Measurements from ENCODE around the gene BCAR3. TPM values are rescaled to one million over a fixed set of nuclear protein-coding genes. Genes with fewer than 3 reads are reported as not detected.
"Not testable (repeated sequence)": the region's sequence is repeated elsewhere in the genome, so short reads cannot be mapped to it uniquely, and the experiment has no call there.

Gene BCAR3
- polyA plus RNA-seq, 1 donor, result 14.5 TPM

DNA sequence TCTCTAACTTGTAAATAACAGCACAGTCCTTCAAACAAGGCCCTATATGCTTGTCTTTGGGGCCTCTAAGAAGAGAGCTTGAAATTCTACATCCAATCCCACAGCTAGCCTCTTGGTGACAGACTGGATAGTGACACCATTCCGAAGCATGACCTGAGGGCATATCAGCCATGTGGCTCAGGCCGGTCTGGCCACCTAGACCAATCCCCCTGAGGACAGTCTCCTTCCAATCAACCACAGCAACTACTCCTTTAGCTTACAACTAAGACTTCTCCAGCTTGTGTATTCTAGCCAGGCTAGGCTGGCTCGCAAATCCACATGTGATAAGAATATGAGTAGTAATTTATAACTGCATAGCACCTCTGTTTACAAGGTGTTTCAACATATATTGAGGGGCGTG lies 14.0 kb downstream of the BCAR3 start:
- DNase-seq, result no peak

GRCh38 chr1:93666613-93667384 lies 14.8 kb downstream of the BCAR3 start:
- no peak for DNase-seq

DNA sequence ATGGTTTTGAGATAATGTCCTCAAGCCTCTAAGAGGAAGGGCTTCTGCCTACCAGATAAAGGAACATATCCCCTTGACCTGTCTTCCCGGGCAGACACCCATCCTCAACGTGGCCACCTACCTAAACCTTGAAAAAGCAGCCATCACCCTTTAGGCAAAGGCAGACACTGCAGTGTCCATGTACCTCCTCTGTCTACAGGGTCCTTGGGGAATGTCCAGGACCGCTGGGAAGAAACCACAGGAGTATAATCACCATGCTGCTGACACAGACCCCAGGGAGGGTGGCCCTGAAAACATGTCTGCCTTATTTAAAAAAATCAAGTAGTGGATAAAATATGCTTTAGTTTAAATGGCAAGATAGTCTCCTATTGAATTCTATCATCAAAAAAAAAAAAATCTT lies 16.6 kb downstream of the BCAR3 start:
- no peak for DNase-seq

- DNase-seq, result no peak
Measured at GRCh38 chr1:93663208-93663614, 18.4 kb downstream of the BCAR3 start.

GRCh38 chr1:93662481-93663207 lies 19.0 kb downstream of the BCAR3 start:
- DNase-seq, result no peak

- no peak for DNase-seq
Measured at GRCh38 chr1:93661829-93662474, 19.7 kb downstream of the BCAR3 start.

DNA sequence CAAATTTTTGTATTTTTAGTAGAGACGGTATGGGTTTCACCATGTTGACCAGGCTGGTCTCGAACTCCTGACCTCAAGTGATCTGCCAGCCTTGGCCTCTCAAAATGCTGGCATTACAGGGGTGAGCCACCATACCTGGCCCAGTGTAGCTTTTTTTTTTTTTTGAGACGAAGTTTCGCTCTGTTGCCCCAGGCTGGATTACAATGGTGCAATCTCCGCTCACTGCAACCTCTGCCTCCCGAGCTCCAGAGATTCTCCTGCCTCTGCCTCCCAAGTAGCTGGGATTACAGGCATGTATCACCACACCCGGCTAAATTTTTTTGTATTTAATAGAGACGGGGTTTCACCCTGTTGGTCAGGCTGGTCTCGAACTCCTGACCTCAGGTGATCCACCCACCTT lies 20.3 kb downstream of the BCAR3 start:
- DNase-seq, result not testable (repeated sequence)

GRCh38 chr1:93659822-93660503 lies 21.7 kb downstream of the BCAR3 start:
- no peak for DNase-seq

DNA sequence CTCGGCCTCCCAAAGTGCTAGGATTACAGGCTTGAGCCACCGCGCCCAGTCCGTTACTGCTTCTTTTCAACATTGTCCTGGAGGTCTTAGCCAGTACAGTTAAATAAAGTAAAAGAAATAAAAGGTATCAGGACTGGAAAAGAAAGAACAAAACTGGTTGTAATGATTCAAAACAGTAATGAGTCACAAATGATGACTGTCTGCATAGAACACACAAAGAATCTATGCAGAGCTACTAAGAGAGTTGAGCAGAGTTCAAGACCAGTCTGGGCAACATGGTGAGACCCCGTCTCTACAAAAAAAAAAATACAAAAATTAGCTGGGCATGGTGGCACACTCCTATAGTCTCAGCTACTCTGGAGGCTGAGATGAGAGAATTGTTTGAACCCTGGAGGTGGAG lies 23.4 kb downstream of the BCAR3 start:
- no peak for DNase-seq

DNA sequence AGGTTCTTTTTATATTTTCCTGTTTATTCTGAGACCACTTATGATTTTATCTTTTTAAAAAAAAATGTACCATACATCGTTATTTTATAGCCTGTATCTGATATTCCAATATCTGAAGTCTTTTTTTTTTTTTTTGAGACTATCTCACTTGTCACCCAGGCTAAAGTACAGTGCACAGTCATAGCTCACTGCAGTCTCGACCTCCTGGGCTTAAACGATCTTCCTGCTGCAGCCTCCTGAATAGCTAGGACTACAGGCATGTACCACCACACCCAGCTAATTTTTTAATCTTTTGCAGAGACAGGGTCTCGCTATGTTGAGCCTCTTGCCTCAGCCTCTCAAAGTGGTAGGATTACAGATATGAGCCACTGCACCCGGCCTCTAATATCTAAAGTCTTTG lies 25.1 kb downstream of the BCAR3 start:
- no peak for DNase-seq

DNA sequence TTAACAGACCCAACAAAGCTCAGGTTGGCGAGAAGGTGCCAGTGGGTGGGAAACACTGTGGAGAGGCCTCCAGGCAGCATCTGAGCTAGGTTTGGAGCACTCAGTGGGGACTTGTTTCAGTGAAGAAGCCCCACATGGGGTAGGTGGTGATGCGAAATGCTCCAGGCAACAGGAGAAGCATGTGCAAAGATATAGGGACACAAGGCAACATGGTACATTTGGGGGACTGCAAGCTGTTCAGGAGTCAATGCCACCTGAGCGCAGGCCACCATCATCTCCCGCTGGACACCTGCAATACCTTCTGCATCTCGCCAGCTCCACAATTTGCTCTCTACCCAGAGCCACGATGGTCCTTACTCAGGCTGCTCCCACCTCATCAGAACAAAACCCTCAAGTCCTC lies 28.0 kb downstream of the BCAR3 start:
- no peak for DNase-seq

DNA sequence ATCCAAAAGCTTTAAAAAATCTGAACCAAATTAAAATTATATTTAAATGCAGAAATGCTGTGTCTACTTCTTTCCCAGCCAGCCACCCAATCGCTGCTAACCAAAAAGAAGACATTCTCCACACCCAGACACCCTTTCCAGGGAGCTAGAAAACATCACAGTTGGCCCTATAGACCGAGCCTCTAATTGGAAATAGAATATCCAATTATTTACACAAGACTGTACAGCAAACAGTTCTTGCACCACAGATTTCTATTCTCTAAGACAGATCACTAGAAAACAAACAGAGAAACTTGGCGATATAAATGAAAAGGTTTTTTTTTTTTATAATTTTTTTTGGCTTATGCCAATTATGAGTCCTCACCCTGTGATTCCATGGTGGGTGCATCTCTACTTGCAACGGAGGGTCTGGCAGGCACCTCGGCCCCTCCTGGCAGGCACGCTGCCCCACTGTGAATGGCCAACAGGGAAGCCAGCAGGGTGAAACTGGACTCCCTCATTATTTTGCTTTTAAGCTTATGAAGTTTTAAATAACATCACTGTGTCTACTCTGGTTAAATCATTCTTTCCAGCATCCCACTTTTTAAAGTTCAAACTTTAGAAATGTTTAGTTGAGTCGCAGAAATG lies 29.2 kb downstream of the BCAR3 start:
- DNase-seq, result no peak

DNA sequence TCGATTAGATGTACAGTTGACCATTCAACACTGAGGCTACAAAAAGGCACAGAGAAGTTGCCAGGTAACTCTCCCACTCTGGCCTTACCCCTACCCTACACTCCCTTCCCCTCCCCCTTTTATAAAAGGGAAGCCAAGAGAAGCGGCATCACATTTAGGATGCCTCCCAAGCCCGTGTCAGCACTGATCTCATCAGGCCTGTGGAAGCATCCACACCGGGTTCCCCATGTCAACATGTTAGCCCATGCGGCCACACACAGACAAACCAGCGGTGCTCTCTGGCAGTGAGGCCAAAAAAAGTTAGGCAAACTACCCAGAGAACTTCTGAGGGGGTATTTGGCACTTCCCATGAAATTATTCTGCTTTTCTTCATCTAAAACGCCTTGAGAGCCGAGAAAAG lies 29.9 kb downstream of the BCAR3 start:
- no peak for DNase-seq

DNA sequence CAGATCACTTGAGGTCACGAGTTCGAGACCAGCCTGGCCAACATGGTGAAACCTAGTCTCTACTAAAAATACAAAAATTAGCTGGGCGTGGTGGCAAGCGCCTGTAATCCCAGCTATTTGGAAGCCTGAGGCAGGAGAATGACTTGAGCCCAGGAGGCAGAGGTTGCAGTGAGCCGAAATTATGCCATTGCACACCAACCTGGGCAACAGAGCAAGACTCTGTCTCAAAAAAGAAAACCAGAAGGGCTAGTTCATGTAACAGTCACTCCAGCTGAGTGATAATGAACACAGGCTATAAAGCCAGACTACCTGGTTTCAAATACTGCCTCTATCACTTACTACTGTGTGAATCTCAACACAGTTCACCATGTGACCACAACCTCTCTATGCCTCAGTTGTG lies 31.5 kb downstream of the BCAR3 start:
- not testable (repeated sequence) for DNase-seq

GRCh38 chr1:93649231-93649630 lies 32.4 kb downstream of the BCAR3 start:
- no peak for DNase-seq

DNA sequence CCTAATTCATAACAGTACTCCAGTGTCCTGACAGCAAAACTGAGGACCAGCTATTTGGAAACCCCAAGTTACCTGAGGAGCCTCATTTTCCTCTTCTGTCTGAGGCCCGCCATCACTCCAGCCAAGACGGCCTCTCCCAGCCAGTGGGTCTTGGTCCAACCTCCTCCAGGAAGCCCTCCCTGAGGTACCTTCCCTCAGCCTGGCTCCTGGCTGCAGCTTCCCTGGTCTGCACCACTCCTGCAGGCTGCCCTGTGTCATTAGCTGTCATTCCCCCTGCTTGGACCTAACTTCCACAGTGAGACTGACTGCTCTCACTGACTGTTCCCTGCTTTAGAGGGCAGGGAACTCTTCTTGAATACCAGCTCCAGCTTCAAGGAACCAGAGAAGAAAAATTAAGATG lies 33.0 kb downstream of the BCAR3 start:
- no peak for DNase-seq

DNA sequence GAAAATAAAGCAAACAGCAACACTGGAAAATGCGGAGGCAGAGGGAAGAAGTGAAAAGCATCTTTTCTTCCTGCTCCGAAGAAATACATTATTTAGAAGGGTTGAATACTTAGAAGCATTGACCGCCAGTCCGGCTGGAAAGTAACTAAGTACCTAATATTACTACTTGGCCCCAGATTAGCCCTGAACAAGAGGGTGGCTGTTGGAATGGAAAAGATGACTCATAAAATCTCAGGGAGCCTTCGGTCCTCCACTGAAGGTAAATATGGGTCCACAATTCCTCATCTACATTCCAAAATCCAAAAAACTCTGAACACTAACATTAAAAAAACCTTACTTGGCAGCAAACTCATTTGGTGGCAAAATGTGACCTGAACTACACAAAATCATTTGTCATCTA lies 40.1 kb downstream of the BCAR3 start:
- no peak for DNase-seq

- DNase-seq, result no peak
Measured at GRCh38 chr1:93640656-93641440, 40.8 kb downstream of the BCAR3 start.

GRCh38 chr1:93638981-93639380 lies 42.7 kb downstream of the BCAR3 start:
- no peak for DNase-seq

DNA sequence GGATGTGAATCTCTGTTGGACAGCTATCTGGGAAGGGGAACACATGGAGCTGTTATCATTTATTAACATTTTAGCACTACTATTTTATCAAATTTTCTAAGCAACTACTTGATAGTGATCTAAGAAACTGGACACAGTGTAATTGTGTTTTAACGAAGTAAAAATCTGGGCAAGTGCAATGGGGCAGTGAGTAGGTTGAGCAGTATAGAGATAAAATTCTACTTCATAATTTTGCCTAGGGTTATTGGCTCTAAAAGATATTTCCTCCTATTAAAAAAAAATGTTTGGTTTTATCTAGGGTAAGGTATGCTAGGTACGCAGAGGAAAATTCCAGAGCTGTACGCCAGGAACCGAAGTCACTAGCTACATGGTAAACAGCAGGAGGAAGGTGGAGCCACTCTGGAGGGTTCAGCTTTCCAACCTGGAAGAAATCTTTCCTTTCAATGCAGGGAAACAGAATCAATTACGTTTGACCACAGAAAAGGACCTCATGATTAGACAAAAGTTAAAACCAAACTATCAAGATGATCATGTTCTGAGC lies 43.3 kb downstream of the BCAR3 start:
- DNase-seq, result no peak

GRCh38 chr1:93636712-93637111 lies 44.9 kb downstream of the BCAR3 start:
- no peak for DNase-seq
